ENCODE results near the gene ABLIM2. TPM values are rescaled to one million over a fixed set of nuclear protein-coding genes. Genes with fewer than 3 reads are reported as not detected.

Gene ABLIM2
- total RNA-seq, 4 donors from 2014 or later: 10.6 to 31.7 (median 20.3) TPM

- WGBS, 2 donors: 84 to 85% methylated on average over 4 of the region's 4 CpGs
- no peak for DNase-seq (ENCODE audit: low spot score in 2 of 2)
- TF ChIP-seq CTCF (IDR thresholded peaks at IDR 0.05) (no peak), POLR2A (IDR thresholded peaks at IDR 0.05) (no peak)
- no peak overlapping the region for H3K4me3 ChIP-seq (ENCODE audit: low read depth, poor library complexity, severe bottlenecking)
- intact Hi-C loops (cut with DNase I; ENCODE audit: low total_unique reads): no loop called here
Observed at GRCh38 chr4:7979652-7979968, 179.0 kb downstream of the ABLIM2 start.

GRCh38 chr4:7978907-7979651, 179.5 kb downstream of the ABLIM2 start:
- H3K4me3 ChIP-seq (ENCODE audit: low read depth, poor library complexity, severe bottlenecking): no peak overlapping the region
- intact Hi-C loops (cut with DNase I; ENCODE audit: low total_unique reads): no loop called here
- TF ChIP-seq CTCF (IDR thresholded peaks at IDR 0.05) (no peak), POLR2A (IDR thresholded peaks at IDR 0.05) (no peak)
- 69 to 82% methylated on average over 17 of the region's 17 CpGs for WGBS, 2 donors
- DNase-seq (ENCODE audit: low spot score in 2 of 2): no peak

GRCh38 chr4:7978489-7978888, 180.1 kb downstream of the ABLIM2 start:
- 19 to 54% methylated on average over 5 of the region's 5 CpGs for WGBS, 2 donors
- no peak for TF ChIP-seq CTCF (IDR thresholded peaks at IDR 0.05)
- no peak for TF ChIP-seq POLR2A (IDR thresholded peaks at IDR 0.05)
- intact Hi-C loops (cut with DNase I; ENCODE audit: low total_unique reads): no loop called here
- H3K4me3 ChIP-seq (ENCODE audit: low read depth, poor library complexity, severe bottlenecking): no peak overlapping the region
- no peak for DNase-seq (ENCODE audit: low spot score in 2 of 2)

- WGBS, 2 donors: 94 to 98% methylated on average over 5 of the region's 5 CpGs
- no peak for TF ChIP-seq POLR2A (IDR thresholded peaks at IDR 0.05)
- no peak for TF ChIP-seq CTCF (IDR thresholded peaks at IDR 0.05)
- H3K4me3 ChIP-seq (ENCODE audit: low read depth, poor library complexity, severe bottlenecking): no peak overlapping the region
- no peak for DNase-seq (ENCODE audit: low spot score in 2 of 2)
- intact Hi-C loops (cut with DNase I; ENCODE audit: low total_unique reads): no loop called here
Observed at GRCh38 chr4:7976634-7977033, 182.0 kb downstream of the ABLIM2 start.

- TF ChIP-seq CTCF (IDR thresholded peaks at IDR 0.05) (no peak), POLR2A (IDR thresholded peaks at IDR 0.05) (no peak)
- WGBS, 2 donors: 87 to 88% methylated on average over 7 of the region's 7 CpGs
- no peak for DNase-seq (ENCODE audit: low spot score in 2 of 2)
- H3K4me3 ChIP-seq (ENCODE audit: low read depth, poor library complexity, severe bottlenecking): no peak overlapping the region
- intact Hi-C loops (cut with DNase I; ENCODE audit: low total_unique reads): no loop called here
Observed at GRCh38 chr4:7976025-7976424, 182.6 kb downstream of the ABLIM2 start.

GRCh38 chr4:7974425-7974824, 184.2 kb downstream of the ABLIM2 start:
- H3K4me3 ChIP-seq (ENCODE audit: low read depth, poor library complexity, severe bottlenecking): no peak overlapping the region
- intact Hi-C loops (cut with DNase I; ENCODE audit: low total_unique reads): no loop called here
- DNase-seq (ENCODE audit: low spot score in 2 of 2): no peak
- no peak for TF ChIP-seq POLR2A (IDR thresholded peaks at IDR 0.05)
- TF ChIP-seq CTCF (IDR thresholded peaks at IDR 0.05): no peak
- 97 to 100% methylated on average over 1 of the region's 1 CpG for WGBS, 2 donors

Measured in lower leg skin (tissue), 4 donors.